Measurements from ENCODE around the gene COX6A2.

COX6A2 gene

DNA sequence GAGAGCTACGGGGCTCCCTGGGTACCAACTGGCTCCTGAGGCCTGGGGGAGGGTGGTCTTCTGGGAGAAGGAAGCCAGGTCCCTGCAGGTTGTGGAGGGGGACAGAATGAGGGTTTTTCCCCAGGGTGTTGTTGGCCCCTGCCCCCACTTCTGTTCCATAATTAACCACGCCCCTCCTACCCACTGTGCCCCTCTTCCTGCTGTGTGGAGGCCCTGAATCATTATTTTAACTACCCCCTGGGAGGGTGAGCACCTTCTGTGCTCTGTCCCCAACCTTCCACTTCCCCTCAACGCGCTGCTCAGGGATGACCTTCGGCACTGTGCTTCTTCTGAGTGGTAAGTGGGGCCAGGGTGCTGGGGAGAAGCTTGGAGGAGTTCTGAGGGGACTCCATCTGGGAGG lies 35.1 kb downstream of the COX6A2 start, which contains the start of gene ITGAD:
Gene ITGAD, plus strand, starts transcription at position 280 of the 400 bp plus-strand sequence. Its CDS starts 26 bp downstream, at position 306.
- H3K9me3 ChIP-seq (ENCODE audit: control insufficient read depth, low read length): no peaks in the 10 kb centered on the region
- no peak within 1 kb of the TSS for H3K4me3 ChIP-seq (ENCODE audit: low read length)
- no peaks in the 10 kb centered on the region for H3K36me3 ChIP-seq (ENCODE audit: control insufficient read depth, insufficient read depth, low read length)
- H3K27me3 ChIP-seq (ENCODE audit: control insufficient read depth, insufficient read depth, low read length): no peaks in the 10 kb centered on the region
- no peaks in the 10 kb centered on the region for H3K4me1 ChIP-seq (ENCODE audit: control insufficient read depth, insufficient read depth, low read length)
- H3K9ac ChIP-seq (ENCODE audit: low read length): no peak within 1 kb of the TSS

- Histone ChIP-seq H3K4me1 (ENCODE audit: control insufficient read depth, insufficient read depth, low read length) (no peaks in the 10 kb centered on the region), H3K27me3 (ENCODE audit: control insufficient read depth, insufficient read depth, low read length) (no peaks in the 10 kb centered on the region), H3K9ac (ENCODE audit: low read length) (no peak overlapping the region), H3K9me3 (ENCODE audit: control insufficient read depth, low read length) (no peaks in the 10 kb centered on the region), H3K36me3 (ENCODE audit: control insufficient read depth, insufficient read depth, low read length) (no peaks in the 10 kb centered on the region), H3K4me3 (ENCODE audit: low read length) (no peak overlapping the region)
These were observed 37.6 kb downstream of the COX6A2 start for GRCh38 chr16:31390504-31391041.

DNA sequence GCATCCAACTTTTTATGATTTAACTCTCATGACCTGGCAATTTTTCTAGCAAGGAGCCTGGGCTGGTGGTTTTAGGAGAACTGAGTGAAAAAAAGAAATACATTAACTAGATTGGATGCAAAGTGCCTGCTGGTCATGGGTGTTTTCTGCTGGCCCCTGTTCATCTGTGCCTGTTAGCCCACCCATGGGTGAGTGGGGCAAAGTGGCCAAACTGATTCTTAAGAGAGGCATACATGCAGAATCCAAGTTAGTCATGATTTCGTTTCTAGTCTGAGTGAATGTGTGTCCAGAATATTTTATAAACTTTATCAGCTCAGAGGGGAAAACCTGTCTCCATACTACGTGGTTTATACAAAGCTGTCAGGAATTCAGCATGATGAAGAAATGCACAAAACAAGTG lies 39.6 kb downstream of the COX6A2 start:
- H3K27me3 ChIP-seq (ENCODE audit: control insufficient read depth, insufficient read depth, low read length): no peaks in the 10 kb centered on the region
- H3K9me3 ChIP-seq (ENCODE audit: control insufficient read depth, low read length): no peaks in the 10 kb centered on the region
- no peaks in the 10 kb centered on the region for H3K36me3 ChIP-seq (ENCODE audit: control insufficient read depth, insufficient read depth, low read length)
- no peaks in the 10 kb centered on the region for H3K4me1 ChIP-seq (ENCODE audit: control insufficient read depth, insufficient read depth, low read length)
- no peak overlapping the region for H3K4me3 ChIP-seq (ENCODE audit: low read length)
- H3K9ac ChIP-seq (ENCODE audit: low read length): no peak overlapping the region

- H3K4me3 ChIP-seq (ENCODE audit: low read length): no peak overlapping the region
- no peaks in the 10 kb centered on the region for H3K36me3 ChIP-seq (ENCODE audit: control insufficient read depth, insufficient read depth, low read length)
- H3K4me1 ChIP-seq (ENCODE audit: control insufficient read depth, insufficient read depth, low read length): no peaks in the 10 kb centered on the region
- no peaks in the 10 kb centered on the region for H3K9me3 ChIP-seq (ENCODE audit: control insufficient read depth, low read length)
- no peak overlapping the region for H3K9ac ChIP-seq (ENCODE audit: low read length)
- H3K27me3 ChIP-seq (ENCODE audit: control insufficient read depth, insufficient read depth, low read length): no peaks in the 10 kb centered on the region
These were observed 41.8 kb downstream of the COX6A2 start for GRCh38 chr16:31386157-31386984.

DNA sequence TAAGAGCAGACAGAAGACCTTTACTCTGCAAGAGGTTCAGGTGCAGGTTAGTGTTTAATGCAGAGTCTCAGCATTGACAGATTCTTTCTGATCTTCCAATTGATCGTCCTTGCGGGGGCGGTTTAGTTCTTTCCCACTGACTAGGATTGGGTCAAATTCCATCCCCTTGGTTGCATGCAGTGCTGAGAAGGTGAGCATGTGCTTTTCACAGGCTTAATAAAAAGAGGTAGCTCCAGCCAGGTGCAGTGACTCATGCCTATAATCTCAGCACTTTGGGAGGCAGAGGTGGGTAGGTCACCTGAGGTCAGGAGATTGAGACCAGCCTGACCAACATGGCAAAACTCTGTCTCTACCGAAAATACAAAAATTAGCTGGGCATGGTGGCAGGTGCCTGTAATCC lies 42.5 kb downstream of the COX6A2 start:
- Histone ChIP-seq H3K36me3 (ENCODE audit: control insufficient read depth, insufficient read depth, low read length) (no peaks in the 10 kb centered on the region), H3K9ac (ENCODE audit: low read length) (no peak overlapping the region), H3K27me3 (ENCODE audit: control insufficient read depth, insufficient read depth, low read length) (no peaks in the 10 kb centered on the region), H3K4me3 (ENCODE audit: low read length) (no peak overlapping the region), H3K4me1 (ENCODE audit: control insufficient read depth, insufficient read depth, low read length) (no peaks in the 10 kb centered on the region), H3K9me3 (ENCODE audit: control insufficient read depth, low read length) (no peaks in the 10 kb centered on the region)

GRCh38 chr16:31382485-31383161 lies 45.5 kb downstream of the COX6A2 start:
- Histone ChIP-seq H3K9me3 (ENCODE audit: control insufficient read depth, low read length) (no peaks in the 10 kb centered on the region), H3K9ac (ENCODE audit: low read length) (no peak overlapping the region), H3K4me3 (ENCODE audit: low read length) (no peak overlapping the region), H3K27me3 (ENCODE audit: control insufficient read depth, insufficient read depth, low read length) (no peaks in the 10 kb centered on the region), H3K4me1 (ENCODE audit: control insufficient read depth, insufficient read depth, low read length) (no peaks in the 10 kb centered on the region), H3K36me3 (ENCODE audit: control insufficient read depth, insufficient read depth, low read length) (no peaks in the 10 kb centered on the region)

DNA sequence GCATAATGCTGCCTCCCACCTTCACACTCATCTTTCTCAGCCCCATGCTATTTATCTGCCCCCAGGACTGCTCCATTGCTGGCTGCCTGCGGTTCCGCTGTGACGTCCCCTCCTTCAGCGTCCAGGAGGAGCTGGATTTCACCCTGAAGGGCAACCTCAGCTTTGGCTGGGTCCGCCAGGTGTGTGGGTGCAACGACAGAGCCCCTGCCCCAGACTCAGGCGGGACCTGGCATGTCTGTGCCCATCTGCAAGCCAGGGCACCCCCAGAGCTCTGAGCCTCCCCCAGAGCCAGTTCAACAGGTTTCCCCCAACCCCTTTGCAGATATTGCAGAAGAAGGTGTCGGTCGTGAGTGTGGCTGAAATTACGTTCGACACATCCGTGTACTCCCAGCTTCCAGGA lies 48.0 kb downstream of the COX6A2 start:
- Histone ChIP-seq H3K4me3 (ENCODE audit: low read length) (no peak overlapping the region), H3K9ac (ENCODE audit: low read length) (no peak overlapping the region), H3K4me1 (ENCODE audit: control insufficient read depth, insufficient read depth, low read length) (no peaks in the 10 kb centered on the region), H3K36me3 (ENCODE audit: control insufficient read depth, insufficient read depth, low read length) (no peaks in the 10 kb centered on the region), H3K9me3 (ENCODE audit: control insufficient read depth, low read length) (no peaks in the 10 kb centered on the region), H3K27me3 (ENCODE audit: control insufficient read depth, insufficient read depth, low read length) (no peaks in the 10 kb centered on the region)

All from mucosa of stomach (tissue), 1 donor.